Measurements from ENCODE around the gene MESP2.

MESP2 gene

DNA sequence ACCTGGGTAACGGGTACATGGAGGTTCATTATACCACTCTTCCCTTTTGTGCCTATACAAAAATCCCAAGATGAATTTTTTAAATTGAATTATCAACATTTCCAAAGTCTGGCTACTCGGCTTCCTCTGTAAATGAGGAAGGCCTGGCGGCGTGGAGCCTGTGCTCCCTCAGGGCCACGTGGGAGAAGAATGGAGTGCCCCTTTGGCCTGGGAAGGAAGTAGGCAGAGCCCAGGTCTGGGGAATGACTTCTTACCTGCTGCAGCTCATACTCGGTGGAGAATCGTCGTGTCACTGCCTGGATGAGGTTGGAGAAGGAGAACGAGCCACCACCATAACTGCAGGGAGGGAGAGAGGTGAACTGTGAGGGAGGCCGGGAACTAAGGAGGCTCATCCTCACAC is 14.1 kb downstream of the MESP2 start:
- TF ChIP-seq CTCF (IDR thresholded peaks at IDR 0.05; ENCODE audit: low read depth, low read length): no peak
- no peak overlapping the region for H3K4me3 ChIP-seq (replicated peaks in 1 of 2; ENCODE audit: low read depth in 2 of 2, low read length in 2 of 2)
- DNase-seq (ENCODE audit: low read depth in 2 of 2): no peak

- no peak overlapping the region for H3K4me3 ChIP-seq (replicated peaks in 1 of 2; ENCODE audit: low read depth in 2 of 2, low read length in 2 of 2)
- no peak for TF ChIP-seq CTCF (IDR thresholded peaks at IDR 0.05; ENCODE audit: low read depth, low read length)
- no peak for DNase-seq (ENCODE audit: low read depth in 2 of 2)
Measured at GRCh38 chr15:89790661-89791060, 14.5 kb downstream of the MESP2 start.

DNA sequence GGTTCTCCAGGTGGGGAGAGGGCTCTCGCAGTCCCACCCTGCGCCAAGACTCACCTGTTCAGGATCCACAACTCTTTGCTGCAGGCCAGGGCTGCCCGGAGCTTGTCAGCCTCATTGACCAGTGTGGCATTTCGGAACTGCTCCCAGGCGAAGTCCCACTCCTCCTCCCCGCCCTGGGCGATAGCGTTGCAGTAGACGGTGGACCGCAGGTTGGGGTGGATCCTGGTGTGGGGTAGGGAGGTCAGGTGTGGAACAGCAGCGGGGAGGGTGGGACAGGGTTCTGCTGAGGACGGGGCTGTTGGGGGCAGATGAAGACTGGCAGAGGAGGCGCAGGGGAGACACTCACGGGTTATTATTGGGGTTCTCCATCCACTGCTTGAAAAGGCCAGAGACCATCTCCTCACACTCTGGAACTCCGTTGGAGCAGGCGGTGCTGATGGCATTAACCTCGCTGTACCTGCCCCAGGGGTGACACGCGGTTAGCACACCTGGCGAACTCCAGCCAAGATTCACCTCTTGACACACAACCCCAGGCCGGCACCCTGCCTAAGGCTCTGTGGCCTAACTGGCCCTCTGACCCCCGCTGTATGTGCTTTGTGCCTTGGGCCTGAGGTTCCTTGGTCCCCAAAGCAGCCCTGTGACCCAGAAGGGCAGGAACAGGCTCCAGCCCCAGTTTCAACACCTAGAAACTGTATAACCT is 16.1 kb downstream of the MESP2 start:
- no peak for TF ChIP-seq CTCF (IDR thresholded peaks at IDR 0.05; ENCODE audit: low read depth, low read length)
- no peak for DNase-seq (ENCODE audit: low read depth in 2 of 2)
- no peak overlapping the region for H3K4me3 ChIP-seq (replicated peaks in 1 of 2; ENCODE audit: low read depth in 2 of 2, low read length in 2 of 2)

DNA sequence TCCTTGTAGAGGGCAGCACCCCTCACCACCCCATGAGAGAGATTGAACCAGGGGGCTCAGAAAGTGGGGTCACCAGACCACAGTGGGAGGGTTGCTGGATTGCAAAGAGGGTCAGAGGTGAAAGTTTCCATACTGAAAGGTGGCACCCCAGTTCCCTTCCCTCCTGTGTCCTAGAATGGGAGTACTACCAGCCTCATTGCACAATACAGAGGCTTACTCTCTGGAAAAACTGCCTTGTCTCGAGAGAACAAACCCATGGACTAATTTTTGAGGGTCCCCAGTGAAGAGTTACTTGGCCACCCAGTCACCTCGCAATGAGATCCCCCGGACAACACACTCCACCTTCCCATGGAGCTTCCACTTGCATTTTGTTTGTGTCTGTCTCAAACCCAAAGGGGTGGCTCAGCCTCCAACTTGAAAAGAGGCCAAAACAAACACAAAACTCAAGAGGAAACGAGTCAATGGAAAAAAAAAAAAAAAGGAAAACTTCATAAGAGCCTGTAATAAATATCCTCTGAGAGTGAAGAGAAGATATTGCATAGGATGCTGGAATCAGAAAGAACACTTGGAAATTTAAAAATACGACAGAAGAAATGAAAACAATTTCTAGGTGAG is 18.6 kb downstream of the MESP2 start:
- H3K4me3 ChIP-seq (replicated peaks in 1 of 2; ENCODE audit: low read depth in 2 of 2, low read length in 2 of 2): no peak overlapping the region
- peak; percentile 84 to 90 for DNase-seq (ENCODE audit: low read depth in 2 of 2)

DNA sequence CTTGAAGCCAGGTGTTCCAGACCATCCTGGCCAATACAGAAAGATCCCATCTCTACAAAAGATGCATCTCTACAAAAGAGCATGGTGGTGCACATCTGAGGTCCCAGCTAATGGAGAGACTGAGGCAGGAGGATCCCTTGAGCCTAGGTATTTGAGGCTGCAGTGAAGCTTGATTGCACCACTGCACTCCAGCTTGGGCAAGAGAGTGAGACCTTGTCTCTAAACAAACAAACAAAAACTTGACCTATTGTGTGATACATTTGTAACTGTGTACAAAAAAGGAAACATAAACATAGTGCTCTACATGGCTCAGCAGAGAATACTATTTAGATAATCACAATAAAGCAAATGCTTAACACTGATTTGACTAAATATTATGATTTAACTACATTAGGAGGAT is 19.9 kb downstream of the MESP2 start:
- no peak for TF ChIP-seq CTCF (IDR thresholded peaks at IDR 0.05; ENCODE audit: low read depth, low read length)
- DNase-seq (ENCODE audit: low read depth in 2 of 2): no peak
- H3K4me3 ChIP-seq (replicated peaks in 1 of 2; ENCODE audit: low read depth in 2 of 2, low read length in 2 of 2): no peak overlapping the region

More for the DNA sequence above, 18.6 kb downstream of the MESP2 start:
- TF ChIP-seq CTCF (IDR thresholded peaks at IDR 0.05; ENCODE audit: low read depth, low read length): no peak

GRCh38 chr15:89797678-89798201 is 21.6 kb downstream of the MESP2 start:
- no peak for TF ChIP-seq CTCF (IDR thresholded peaks at IDR 0.05; ENCODE audit: low read depth, low read length)
- no peak for DNase-seq (ENCODE audit: low read depth in 2 of 2)
- no peak overlapping the region for H3K4me3 ChIP-seq (replicated peaks in 1 of 2; ENCODE audit: low read depth in 2 of 2, low read length in 2 of 2)

Measured in cardiac fibroblast (primary cell).